AG09309 (cell line): ENCODE results near the gene BCOR.

Experiments
- DNase-seq: peaks from one replicate; pipeline ENCODE4 v3.0.0-alpha.2; 2010; ENCODE audit warnings: low read depth
- H3K4me3 ChIP-seq: 2 replicates; pipeline ENCODE4 v1.5.1; 2011; ENCODE audit warnings: mild to moderate bottlenecking, low read depth, low read length, moderate library complexity; ENCODE audit not compliant: control insufficient read depth
- CTCF ChIP-seq: IDR thresholded peaks from 2 replicates; pipeline ENCODE4 v1.5.1; 2011; ENCODE audit warnings: mild to moderate bottlenecking, low read depth, low read length, inconsistent platforms; ENCODE audit not compliant: insufficient read depth, control insufficient read depth; ENCODE audit errors: missing control alignments

The BCOR gene

DNA sequence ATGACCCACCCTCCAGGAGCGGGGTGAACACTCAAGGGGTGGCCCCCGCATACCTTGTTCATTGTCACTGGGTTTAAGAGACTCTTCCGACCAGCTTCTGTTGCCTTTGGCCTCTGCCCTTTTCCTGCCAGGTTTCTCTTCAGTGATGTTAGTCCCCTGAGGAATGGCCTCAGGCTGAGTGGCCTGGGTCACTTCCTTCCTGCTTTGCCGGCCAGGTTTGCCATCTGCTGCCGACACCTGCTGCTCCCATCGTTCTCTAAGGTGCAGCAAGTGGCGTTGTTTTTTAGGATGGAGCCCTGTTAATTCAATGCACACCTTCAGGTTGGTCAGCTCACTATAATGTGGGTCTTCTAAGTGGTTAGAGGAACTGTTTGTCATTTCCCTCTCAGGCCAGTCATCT is 34.2 kb downstream of the BCOR start:
- no peak overlapping the region for H3K4me3 ChIP-seq
- no peak for TF ChIP-seq CTCF

DNA sequence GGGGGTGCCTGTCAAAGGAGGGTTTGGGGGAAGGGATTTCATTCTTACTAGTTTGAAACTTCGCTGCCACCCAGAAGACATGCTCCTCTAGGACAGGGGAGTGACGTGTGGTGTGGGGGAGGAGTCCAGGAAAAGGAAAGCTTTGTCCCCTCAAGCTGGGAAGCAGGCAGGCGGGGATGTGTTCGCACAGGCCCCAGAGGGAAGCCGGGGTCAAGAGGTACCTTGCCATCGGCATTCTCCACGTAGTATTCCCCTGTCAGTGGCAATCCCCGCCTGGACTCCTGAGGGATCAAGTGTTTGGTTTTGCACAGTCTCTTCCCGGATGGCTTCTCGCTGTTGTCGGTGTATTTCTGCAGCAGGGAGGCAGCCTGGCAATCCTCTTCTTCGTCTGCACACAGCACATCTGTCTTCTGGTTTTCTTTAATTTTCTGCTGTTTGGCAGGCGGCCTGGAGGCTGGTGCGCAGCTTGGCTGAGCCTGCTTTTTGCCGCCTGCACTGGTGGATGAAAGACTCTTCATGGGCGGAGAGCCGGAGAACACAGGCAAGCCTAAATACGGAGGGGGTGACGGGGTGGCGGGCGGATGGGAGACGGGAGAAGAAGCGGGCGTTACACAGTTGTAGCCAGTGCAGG is 35.1 kb downstream of the BCOR start:
- no peak overlapping the region for H3K4me3 ChIP-seq
- TF ChIP-seq CTCF = no peak
- no peak for DNase-seq

More for the DNA sequence above, 34.2 kb downstream of the BCOR start:
- no peak for DNase-seq

DNA sequence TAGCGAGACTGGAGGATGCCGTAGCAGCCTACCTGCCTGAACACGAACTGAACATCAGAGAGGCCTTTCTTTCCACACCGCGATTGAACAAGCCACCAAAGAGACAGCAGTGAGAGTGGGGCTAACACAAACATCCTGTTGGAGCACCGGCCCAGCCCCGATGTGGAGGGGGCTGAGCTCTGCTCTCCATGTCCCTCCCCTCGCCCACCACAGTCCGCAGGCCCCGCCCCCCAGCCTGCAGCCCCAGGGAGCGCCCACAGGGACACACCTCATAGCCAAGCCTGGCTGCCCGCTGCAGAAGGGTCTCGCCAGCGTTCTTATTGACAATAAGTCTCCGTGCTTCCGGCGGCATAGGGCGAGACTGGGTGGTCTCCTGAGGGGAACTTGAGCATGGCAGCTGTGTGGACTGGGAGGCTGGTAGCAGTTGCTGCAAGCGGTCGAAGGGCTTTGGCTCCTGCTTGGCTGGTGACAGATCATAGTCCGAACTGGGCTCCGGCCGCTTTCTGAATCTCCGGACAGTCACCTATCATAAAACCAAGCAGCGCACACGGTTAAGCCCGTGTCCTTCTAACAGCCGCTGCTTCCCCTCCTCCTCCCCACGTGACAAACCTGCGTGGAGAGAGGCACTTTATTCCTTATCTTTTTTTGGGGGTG is 35.8 kb downstream of the BCOR start:
- no peak overlapping the region for H3K4me3 ChIP-seq
- TF ChIP-seq CTCF = no peak
- DNase-seq = no peak

DNA sequence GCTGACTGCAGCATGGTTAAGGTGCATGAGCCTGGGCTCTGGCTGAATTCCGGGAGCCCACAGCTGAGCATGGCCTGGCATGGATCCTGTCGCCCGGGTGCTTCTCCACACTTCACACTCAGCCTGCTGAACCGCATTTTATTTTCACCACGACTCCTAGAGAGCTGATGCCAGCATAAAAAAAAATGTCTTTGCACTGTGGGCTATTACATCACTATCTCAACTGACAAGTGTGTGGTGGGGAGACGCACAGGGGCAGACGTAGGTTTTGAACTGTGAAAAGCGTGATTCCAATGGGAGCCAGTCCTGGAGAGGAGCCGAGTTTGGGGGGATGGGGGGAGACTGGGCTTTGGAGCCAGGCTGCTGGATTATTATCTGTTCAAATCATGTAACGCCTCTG is 36.8 kb downstream of the BCOR start:
- no peak for DNase-seq
- H3K4me3 ChIP-seq = no peak overlapping the region
- no peak for TF ChIP-seq CTCF

- no peak overlapping the region for H3K4me3 ChIP-seq
- TF ChIP-seq CTCF = no peak
- no peak for DNase-seq
Measured at GRCh38 chrX:40060356-40060845, 37.4 kb downstream of the BCOR start.

DNA sequence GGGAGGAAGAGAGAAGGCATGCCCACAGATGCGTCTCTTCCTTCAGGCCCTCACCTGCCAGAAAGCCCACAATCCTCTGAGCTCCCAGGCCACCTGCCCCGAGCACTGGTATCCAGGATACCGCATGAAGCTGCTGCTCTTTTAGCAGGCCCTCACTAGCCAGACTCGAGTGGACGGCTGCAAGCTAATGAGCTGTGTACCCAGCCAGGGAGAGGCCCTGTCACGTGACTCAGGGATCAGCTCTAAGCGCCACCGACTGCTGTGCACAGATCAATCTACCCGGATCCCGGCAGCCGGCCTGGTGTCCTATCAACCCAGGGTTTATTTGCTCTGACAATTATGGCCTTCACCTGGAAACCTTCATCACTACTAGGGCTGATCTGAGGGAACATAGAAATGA is 39.0 kb downstream of the BCOR start:
- TF ChIP-seq CTCF = no peak
- no peak for DNase-seq
- H3K4me3 ChIP-seq = no peak overlapping the region
